ENCODE results near the gene MUC5B.

- TF ChIP-seq, protein P1, sequence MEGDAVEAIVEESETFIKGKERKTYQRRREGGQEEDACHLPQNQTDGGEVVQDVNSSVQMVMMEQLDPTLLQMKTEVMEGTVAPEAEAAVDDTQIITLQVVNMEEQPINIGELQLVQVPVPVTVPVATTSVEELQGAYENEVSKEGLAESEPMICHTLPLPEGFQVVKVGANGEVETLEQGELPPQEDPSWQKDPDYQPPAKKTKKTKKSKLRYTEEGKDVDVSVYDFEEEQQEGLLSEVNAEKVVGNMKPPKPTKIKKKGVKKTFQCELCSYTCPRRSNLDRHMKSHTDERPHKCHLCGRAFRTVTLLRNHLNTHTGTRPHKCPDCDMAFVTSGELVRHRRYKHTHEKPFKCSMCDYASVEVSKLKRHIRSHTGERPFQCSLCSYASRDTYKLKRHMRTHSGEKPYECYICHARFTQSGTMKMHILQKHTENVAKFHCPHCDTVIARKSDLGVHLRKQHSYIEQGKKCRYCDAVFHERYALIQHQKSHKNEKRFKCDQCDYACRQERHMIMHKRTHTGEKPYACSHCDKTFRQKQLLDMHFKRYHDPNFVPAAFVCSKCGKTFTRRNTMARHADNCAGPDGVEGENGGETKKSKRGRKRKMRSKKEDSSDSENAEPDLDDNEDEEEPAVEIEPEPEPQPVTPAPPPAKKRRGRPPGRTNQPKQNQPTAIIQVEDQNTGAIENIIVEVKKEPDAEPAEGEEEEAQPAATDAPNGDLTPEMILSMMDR (IDR thresholded peaks at IDR 0.05): no peak
- TF ChIP-seq POLR2AphosphoS5 (IDR thresholded peaks at IDR 0.05) (no peak), POLR2A (IDR thresholded peaks at IDR 0.05) (no peak)
These were observed 82.7 kb downstream of the MUC5B start for GRCh38 chr11:1305501-1306056.
